GM12878 (cell line): ENCODE data around the gene INSIG2. TPM values are rescaled to one million over a fixed set of nuclear protein-coding genes. Genes with fewer than 3 reads are reported as not detected.

Source experiments
- ATAC-seq: fragments of 200-7000 bp; cut with Tn5 transposase; 3 replicates; pipeline ENCODE4 v1.9.1; 2020; ENCODE audit warnings: mild to moderate bottlenecking, moderate library complexity
- BruUV-seq: library from RNA; stranded (reverse); fragments of 400-500 nt; replicated peaks from 2 replicates; lab custom pipeline; 2021; lab: Mats Ljungman, UMichigan
- CTCF ChIA-PET: fragments of 300-600 bp; sonication (Branson Sonifier 250); formaldehyde crosslinking; extraction: SDS; loops from one replicate; lab custom pipeline; 2021; ENCODE audit warnings: inconsistent platforms; lab: Yijun Ruan, JAX
- POLR2A ChIA-PET: fragments of 350-600 bp; formaldehyde crosslinking; extraction: SDS; loops from one replicate; lab custom pipeline; 2021; ENCODE audit warnings: inconsistent platforms; lab: Charles Lee
- RAD21 ChIA-PET: fragments of 300-600 bp; sonication (Branson Sonifier 250); formaldehyde crosslinking; loops from one replicate; lab custom pipeline; 2023; ENCODE audit warnings: antibody characterized with exemption; ENCODE audit not compliant: unreplicated experiment; lab: Charles Lee
- SMC1A ChIA-PET: fragments of 300-600 bp; sonication (Branson Sonifier 250); formaldehyde crosslinking; loops from one replicate; lab custom pipeline; 2023; ENCODE audit not compliant: unreplicated experiment, uncharacterized antibody; lab: Charles Lee
- DNase-seq: peaks from one replicate; pipeline ENCODE4 v3.0.0-alpha.2; 2011; ENCODE audit warnings: low read depth, low spot score
- FAIRE-seq: peaks from 3 replicates; lab custom pipeline; 2011; peaks lifted over from hg19 to GRCh38; lab: Jason Lieb, UNC
- H2AFZ ChIP-seq: 2 replicates; pipeline ENCODE4 v1.6.0; 2011; ENCODE audit warnings: low read depth, low read length, control low read depth; ENCODE audit not compliant: control insufficient read depth
- H3K27ac ChIP-seq: 2 replicates; pipeline ENCODE4 v1.5.1; 2011; ENCODE audit warnings: control low read depth; ENCODE audit not compliant: control insufficient read depth, insufficient read depth
- H3K27me3 ChIP-seq, 2 experiments: replicated peaks in 1 of 2; 2 replicates each; pipeline versions ENCODE4 v1.6.0 to v1.6.1; 2011; ENCODE audit warnings: low read length in 1 of 2; ENCODE audit not compliant: control insufficient read depth in 2 of 2, insufficient read depth in 2 of 2
- H3K36me3 ChIP-seq, 2 experiments: 2 replicates each; pipeline ENCODE4 v1.5.1; 2011; ENCODE audit warnings: low read length in 1 of 2; ENCODE audit not compliant: control insufficient read depth in 2 of 2, insufficient read depth in 2 of 2
- H3K4me1 ChIP-seq: 2 replicates; pipeline ENCODE4 v1.6.1; 2011; ENCODE audit warnings: mild to moderate bottlenecking, low read length, moderate library complexity, mixed read lengths; ENCODE audit not compliant: control insufficient read depth, insufficient read depth
- H3K4me2 ChIP-seq: 2 replicates; pipeline ENCODE4 v1.6.0; 2011; ENCODE audit warnings: control low read depth; ENCODE audit not compliant: control insufficient read depth, insufficient read depth
- H3K4me3 ChIP-seq: fragments of 200-600 bp; sonication (generic); 2 replicates; pipeline ENCODE4 v1.5.1; 2016
- H3K79me2 ChIP-seq: 2 replicates; pipeline ENCODE4 v1.6.0; 2011; ENCODE audit warnings: low read length; ENCODE audit not compliant: control insufficient read depth, insufficient read depth
- H3K9ac ChIP-seq: 2 replicates; pipeline ENCODE4 v1.8.0; 2011; ENCODE audit warnings: low read length, control low read depth, mixed read lengths; ENCODE audit not compliant: control insufficient read depth, insufficient read depth
- H3K9me3 ChIP-seq: replicated peaks from 3 replicates; pipeline ENCODE4 v1.5.1; 2011; ENCODE audit warnings: mild to moderate bottlenecking, low read length; ENCODE audit not compliant: control insufficient read depth, insufficient read depth
- H4K20me1 ChIP-seq: 2 replicates; pipeline ENCODE4 v1.6.0; 2011; ENCODE audit not compliant: control insufficient read depth, insufficient read depth
- NFIC ChIP-seq: IDR thresholded peaks from 2 replicates; pipeline ENCODE4 v1.6.1; 2012; ENCODE audit warnings: low read depth, mild to moderate bottlenecking, inconsistent platforms, low read length, moderate library complexity
- RAD21 ChIP-seq: IDR thresholded peaks from 2 replicates; pipeline ENCODE4 v1.6.1; 2011; ENCODE audit warnings: mild to moderate bottlenecking, low read depth, low read length, moderate library complexity; ENCODE audit not compliant: insufficient read depth
- SMC3 ChIP-seq: IDR thresholded peaks from 2 replicates; pipeline ENCODE4 v1.6.1; 2011; ENCODE audit warnings: low read length, improper control_type of control experiment, borderline replicate concordance
- WGBS: methylation state at CpG from one replicate; pipeline ENCODE4 v1.1.6; 2016; ENCODE audit warnings: low lambda C conversion rate; ENCODE audit not compliant: insufficient replicate concordance, insufficient coverage; ENCODE audit errors: missing lambda C conversion rate; 5-methylcytosine and 5-hydroxymethylcytosine counted together
- in situ Hi-C: fragments of 300-500 bp; cut with MboI; formaldehyde crosslinking; loops from 9 replicates; pipeline ENCODE4 v1.14.3; 2018; ENCODE audit warnings: mixed read lengths
- intact Hi-C: fragments of 100-400 bp; cut with micrococcal nuclease; formaldehyde crosslinking; loops from one replicate; pipeline ENCODE4 v1.14.2; 2022; ENCODE audit not compliant: unreplicated experiment
- polyA plus RNA-seq, 11 experiments: library from polyadenylated mRNA; depleted of rRNA in 4 of 11; unstranded in 6 of 11; stranded (reverse) in 5 of 11; fragments of >200 nt; fragmentation: Nextera tagmentation in 4 of 11; fragmentation: Illumina TruSeq in 1 of 11; extraction: Ambion mirVana in 4 of 11; extraction: Trizol in 1 of 11; gene quantifications; 1 replicate in 1 of 11; 2 replicates in 10 of 11; pipeline versions ENCODE4 v1.2.1 to v1.2.3, GENCODE V29; 2011 to 2016; ENCODE audit warnings: inconsistent platforms in 2 of 11, missing spikeins in 2 of 11, low read depth in 1 of 11
- total RNA-seq, 4 experiments: library from RNA; depleted of rRNA in 3 of 4; stranded (reverse); fragments of >200 nt in 3 of 4; fragmentation: Illumina TruSeq in 1 of 4; extraction: Trizol in 1 of 4; gene quantifications; 2 replicates each; pipeline versions ENCODE4 v1.2.1 to v1.2.3, GENCODE V29; 2013 to 2021
- TF ChIP-seq, protein P1 (sequence below), 3 experiments: IDR thresholded peaks in 2 of 3; conservative IDR thresholded peaks in 1 of 3; 2 replicates each; pipeline ENCODE4 v1.5.1; 2011; ENCODE audit warnings: low read depth in 3 of 3, low read length in 3 of 3, mild to moderate bottlenecking in 3 of 3, control low read depth in 2 of 3, moderate library complexity in 2 of 3, inconsistent platforms in 1 of 3, mixed read lengths in 1 of 3; ENCODE audit not compliant: control insufficient read depth in 2 of 3, insufficient read depth in 1 of 3; ENCODE audit errors: extremely low read depth in 1 of 3

The INSIG2 gene
- total and polyA plus RNA-seq, 10 of the 15 experiments (the other 5 are each of a cell fraction or from before 2014, with no cell fraction given) = 4.9 to 92.7 (median 12.0) TPM

DNA sequence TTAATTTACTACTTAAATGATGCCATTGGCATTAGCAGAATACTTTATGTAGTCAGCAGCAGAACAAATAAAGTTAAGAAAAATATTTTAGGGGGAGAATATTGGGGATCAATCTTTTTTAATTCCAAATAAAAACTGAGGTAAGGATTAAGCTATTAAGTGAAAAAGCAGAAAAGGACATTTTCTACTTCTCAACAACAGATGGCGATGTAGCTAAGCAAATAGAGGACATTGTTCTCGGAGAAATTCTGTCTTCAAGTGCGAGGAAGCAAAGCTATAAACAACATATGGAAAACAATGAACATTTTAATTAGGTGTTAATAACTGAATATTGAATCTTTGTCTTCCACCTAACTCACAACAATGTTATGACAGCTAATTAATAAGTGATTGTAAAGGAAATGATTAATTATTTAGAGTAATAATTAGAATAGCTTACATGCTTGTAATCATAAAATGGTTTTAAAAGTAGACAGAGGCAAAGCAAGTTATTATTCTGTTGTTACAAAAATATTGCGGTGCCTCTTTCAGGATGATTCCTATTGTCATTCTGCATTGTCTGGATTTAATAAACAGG lies 41.5 kb upstream of the INSIG2 start:
- H2AFZ ChIP-seq = no peak overlapping the region
- FAIRE-seq = peak; percentile 44
- RAD21 ChIA-PET = interaction anchor here (0.8 to 8.6 kb wide), 35 partner anchors 9 to 809 kb away, joined by 3 to 266 read pairs (median 5); partner anchors contain the start of genes CCDC93, DDX18 and INSIG2

More for the DNA sequence above, 41.5 kb upstream of the INSIG2 start:
- H3K9me3 ChIP-seq = no peaks in the 10 kb centered on the region
- peaks cover 0 to 5% of the 10 kb centered on the region in 2 experiments; a peak in 2 of 4 replicates for H3K27me3 ChIP-seq
- ChIA-PET POLR2A (interaction anchor here (0.5 to 1.1 kb wide), 3 partner anchors 9 to 41 kb away, joined by 5 to 7 read pairs (median 6); partner anchors contain the start of gene INSIG2), CTCF (interaction anchor here (0.7 to 13.2 kb wide), 47 partner anchors 12 to 820 kb away, joined by 3 to 626 read pairs (median 5); partner anchors contain the start of genes DDX18 and INSIG2), SMC1A (interaction anchor here (0.6 to 7.9 kb wide), 41 partner anchors 9 to 1492 kb away, joined by 3 to 358 read pairs (median 4); partner anchors contain the start of genes CCDC93, DDX18 and INSIG2)
- no peak for DNase-seq
- peak; percentile 44; the same call in 2 of the 3 replicates for ATAC-seq
- H3K4me1 ChIP-seq = peaks cover 7% of the 10 kb centered on the region; the same call in 1 of the 2 replicates
- no TSS peak for BruUV-seq
- in situ Hi-C loops = loop anchor here (25.0 kb wide), 1 partner anchor 816 kb away; no protein-coding TSS in a partner anchor
- TF ChIP-seq NFIC (no peak), RAD21 (peak; percentile 94), SMC3 (peak; percentile 94)
- TF ChIP-seq, protein P1, sequence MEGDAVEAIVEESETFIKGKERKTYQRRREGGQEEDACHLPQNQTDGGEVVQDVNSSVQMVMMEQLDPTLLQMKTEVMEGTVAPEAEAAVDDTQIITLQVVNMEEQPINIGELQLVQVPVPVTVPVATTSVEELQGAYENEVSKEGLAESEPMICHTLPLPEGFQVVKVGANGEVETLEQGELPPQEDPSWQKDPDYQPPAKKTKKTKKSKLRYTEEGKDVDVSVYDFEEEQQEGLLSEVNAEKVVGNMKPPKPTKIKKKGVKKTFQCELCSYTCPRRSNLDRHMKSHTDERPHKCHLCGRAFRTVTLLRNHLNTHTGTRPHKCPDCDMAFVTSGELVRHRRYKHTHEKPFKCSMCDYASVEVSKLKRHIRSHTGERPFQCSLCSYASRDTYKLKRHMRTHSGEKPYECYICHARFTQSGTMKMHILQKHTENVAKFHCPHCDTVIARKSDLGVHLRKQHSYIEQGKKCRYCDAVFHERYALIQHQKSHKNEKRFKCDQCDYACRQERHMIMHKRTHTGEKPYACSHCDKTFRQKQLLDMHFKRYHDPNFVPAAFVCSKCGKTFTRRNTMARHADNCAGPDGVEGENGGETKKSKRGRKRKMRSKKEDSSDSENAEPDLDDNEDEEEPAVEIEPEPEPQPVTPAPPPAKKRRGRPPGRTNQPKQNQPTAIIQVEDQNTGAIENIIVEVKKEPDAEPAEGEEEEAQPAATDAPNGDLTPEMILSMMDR (IDR thresholded peaks at IDR 0.05 in 2 of 3, conservative IDR thresholded peaks at IDR 0.05 in 1 of 3; ENCODE audit: control insufficient read depth in 2 of 3, extremely low read depth in 1 of 3, insufficient read depth in 1 of 3, low read depth in 3 of 3, low read length in 3 of 3) = peak; percentile 50 to 73 (median 59)
- no peaks in the 10 kb centered on the region for H3K36me3 ChIP-seq
- intact Hi-C loops = loop anchor here (1.0 to 5.0 kb wide), 5 partner anchors 15 to 811 kb away; no protein-coding TSS in a partner anchor
- H3K4me3 ChIP-seq = no peak overlapping the region
- H3K79me2 ChIP-seq = no peaks in the 10 kb centered on the region
- WGBS = 1% methylated on average over 4 of the region's 4 CpGs
- no peak overlapping the region for H3K4me2 ChIP-seq
- no peaks in the 10 kb centered on the region for H4K20me1 ChIP-seq
- H3K27ac ChIP-seq = no peak overlapping the region
- H3K9ac ChIP-seq = no peak overlapping the region
